ENCODE measurements around the gene PIWIL4. TPM values are rescaled to one million over a fixed set of nuclear protein-coding genes. Genes with fewer than 3 reads are reported as not detected.

Gene PIWIL4
- total and polyA plus RNA-seq, 9 of the 15 experiments (the other 6 are each of a cell fraction or from before 2014, with no cell fraction given), result 6.3 to 17.0 (median 10.8) TPM

DNA sequence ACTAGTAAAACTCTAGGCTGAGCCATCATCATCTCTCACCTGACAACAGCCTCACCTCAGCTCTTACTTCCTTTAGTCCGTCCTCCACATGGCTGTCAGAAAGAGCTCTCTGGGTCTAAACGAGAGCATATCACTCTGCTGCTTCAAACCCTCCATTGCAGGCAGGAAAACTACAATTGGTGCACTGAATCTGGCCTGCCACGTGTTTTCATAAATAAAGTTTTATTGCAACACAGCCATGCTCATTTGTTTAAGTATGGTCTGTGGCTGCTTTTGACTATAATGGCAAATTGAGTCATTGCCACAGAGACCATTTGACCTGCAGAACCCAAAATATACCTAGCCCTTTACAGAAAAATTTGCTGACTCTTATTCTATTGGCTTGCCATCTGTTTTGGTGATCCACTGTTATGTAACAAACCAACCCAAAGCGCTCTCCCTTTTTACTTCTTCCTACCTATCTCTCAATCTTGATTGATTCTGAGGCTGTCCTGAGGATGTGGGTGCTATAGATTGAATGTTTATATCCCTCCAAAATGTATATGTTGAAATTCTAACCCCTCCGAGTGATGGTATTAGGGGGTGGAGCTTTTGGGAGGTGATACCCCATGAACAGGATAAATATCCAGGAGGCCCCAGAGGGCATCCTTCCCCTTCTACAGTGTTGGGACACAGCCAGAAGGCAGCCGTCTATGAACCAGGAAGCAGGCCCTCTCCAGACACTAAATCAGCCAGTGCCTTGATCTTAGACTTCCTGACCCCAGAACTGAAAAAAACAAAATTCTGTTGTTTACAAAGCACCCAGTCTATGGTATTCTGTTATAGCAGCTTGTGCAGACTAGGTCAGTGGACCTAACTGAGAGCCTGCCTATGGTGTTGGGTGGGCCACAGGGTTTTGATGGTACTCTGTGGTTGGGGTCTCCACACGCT is 99.9 kb downstream of the PIWIL4 start:
- no peaks in the 10 kb centered on the region for H3K9me3 ChIP-seq (replicated peaks; ENCODE audit: control insufficient read depth, insufficient read depth, low read depth, low read length)
- CTCF ChIA-PET (ENCODE audit: low intra/inter-chr PET ratio), result no interaction called here
- no peak overlapping the region for H3K4me2 ChIP-seq (ENCODE audit: insufficient read depth, low read length)
- FAIRE-seq (no peak), DNase-seq (ENCODE audit: extremely low read depth in 1 of 4, low spot score in 3 of 4) (no peak), ATAC-seq (no peak)
- no peak overlapping the region for H3K4me3 ChIP-seq
- H2AFZ ChIP-seq (ENCODE audit: low read depth, low read length), result peak overlapping the region; percentile 26; the same call in 1 of the 2 replicates
- H3K36me3 ChIP-seq (ENCODE audit: control insufficient read depth, insufficient read depth, low read length), result no peaks in the 10 kb centered on the region
- H4K20me1 ChIP-seq (replicated peaks; ENCODE audit: control insufficient read depth, insufficient read depth, low read length), result no peaks in the 10 kb centered on the region
- no peaks in the 10 kb centered on the region for H3K79me2 ChIP-seq (ENCODE audit: control insufficient read depth, insufficient read depth, low read length)
- H3K27me3 ChIP-seq (ENCODE audit: control insufficient read depth in 2 of 2, insufficient read depth in 2 of 2, low read length in 2 of 2), result no peaks in the 10 kb centered on the region
- no peak overlapping the region for H3K27ac ChIP-seq (ENCODE audit: extremely low read depth, low read depth, low read length)
- in situ Hi-C loops (cut with MboI) (no loop called here), intact Hi-C loops (cut with micrococcal nuclease) (no loop called here)
- TF ChIP-seq DNMT1 (IDR thresholded peaks at IDR 0.05) (no peak), MAFG (tag; conservative IDR thresholded peaks at IDR 0.05) (0 out of 2 replicates have a peak, but pooled peaks have one; percentile 21), C11orf30 (IDR thresholded peaks at IDR 0.05; ENCODE audit: low read depth) (peak; percentile 37; the same call in 1 of the 2 replicates), CREBBP (IDR thresholded peaks at IDR 0.05; ENCODE audit: low read depth, low read length) (no peak), ZNF316 (IDR thresholded peaks at IDR 0.05) (peak; percentile 60; the same call in 1 of the 2 replicates), ZNF134 (CRISPR knock-in tag; conservative IDR thresholded peaks at IDR 0.05) (no peak), U2AF2 (optimal IDR thresholded peaks at IDR 0.05; ENCODE audit: low read depth, low read length) (no peak), TAL1 (IDR thresholded peaks at IDR 0.05) (no peak), TAF7 (tag; IDR thresholded peaks at IDR 0.05) (no peak), SMAD1 (IDR thresholded peaks at IDR 0.05; ENCODE audit: low read depth, low read length, partially characterized antibody) (no peak), CEBPG (CRISPR knock-in tag; IDR thresholded peaks at IDR 0.05) (no peak), CEBPG (tag; conservative IDR thresholded peaks at IDR 0.05 in 1 of 2, IDR thresholded peaks at IDR 0.05 in 1 of 2) (0 out of 4 replicates have a peak, but pooled peaks of 1 of the 2 experiments have one; percentile 11)
- TF ChIP-seq, protein P1, sequence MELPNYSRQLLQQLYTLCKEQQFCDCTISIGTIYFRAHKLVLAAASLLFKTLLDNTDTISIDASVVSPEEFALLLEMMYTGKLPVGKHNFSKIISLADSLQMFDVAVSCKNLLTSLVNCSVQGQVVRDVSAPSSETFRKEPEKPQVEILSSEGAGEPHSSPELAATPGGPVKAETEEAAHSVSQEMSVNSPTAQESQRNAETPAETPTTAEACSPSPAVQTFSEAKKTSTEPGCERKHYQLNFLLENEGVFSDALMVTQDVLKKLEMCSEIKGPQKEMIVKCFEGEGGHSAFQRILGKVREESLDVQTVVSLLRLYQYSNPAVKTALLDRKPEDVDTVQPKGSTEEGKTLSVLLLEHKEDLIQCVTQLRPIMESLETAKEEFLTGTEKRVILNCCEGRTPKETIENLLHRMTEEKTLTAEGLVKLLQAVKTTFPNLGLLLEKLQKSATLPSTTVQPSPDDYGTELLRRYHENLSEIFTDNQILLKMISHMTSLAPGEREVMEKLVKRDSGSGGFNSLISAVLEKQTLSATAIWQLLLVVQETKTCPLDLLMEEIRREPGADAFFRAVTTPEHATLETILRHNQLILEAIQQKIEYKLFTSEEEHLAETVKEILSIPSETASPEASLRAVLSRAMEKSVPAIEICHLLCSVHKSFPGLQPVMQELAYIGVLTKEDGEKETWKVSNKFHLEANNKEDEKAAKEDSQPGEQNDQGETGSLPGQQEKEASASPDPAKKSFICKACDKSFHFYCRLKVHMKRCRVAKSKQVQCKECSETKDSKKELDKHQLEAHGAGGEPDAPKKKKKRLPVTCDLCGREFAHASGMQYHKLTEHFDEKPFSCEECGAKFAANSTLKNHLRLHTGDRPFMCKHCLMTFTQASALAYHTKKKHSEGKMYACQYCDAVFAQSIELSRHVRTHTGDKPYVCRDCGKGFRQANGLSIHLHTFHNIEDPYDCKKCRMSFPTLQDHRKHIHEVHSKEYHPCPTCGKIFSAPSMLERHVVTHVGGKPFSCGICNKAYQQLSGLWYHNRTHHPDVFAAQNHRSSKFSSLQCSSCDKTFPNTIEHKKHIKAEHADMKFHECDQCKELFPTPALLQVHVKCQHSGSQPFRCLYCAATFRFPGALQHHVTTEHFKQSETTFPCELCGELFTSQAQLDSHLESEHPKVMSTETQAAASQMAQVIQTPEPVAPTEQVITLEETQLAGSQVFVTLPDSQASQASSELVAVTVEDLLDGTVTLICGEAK (IDR thresholded peaks at IDR 0.05), result peak; percentile 89
- TF ChIP-seq, protein P1 (CRISPR knock-in tag; IDR thresholded peaks at IDR 0.05), result peak; percentile 50; the same call in 1 of the 2 replicates
- WGBS (ENCODE audit: insufficient coverage, low coverage, missing lambda C conversion rate), result 21% methylated on average over 7 of the region's 7 CpGs
- no TSS peak for BruUV-seq (replicated peaks)
- POLR2A ChIA-PET, result interaction anchor here (0.7 to 0.9 kb wide), 2 partner anchors 10 to 71 kb away, joined by 3 read pairs; no protein-coding TSS in a partner anchor
- H3K4me1 ChIP-seq (replicated peaks in 1 of 2; ENCODE audit: control insufficient read depth in 2 of 2, insufficient read depth in 2 of 2, low read length in 2 of 2), result no peaks in the 10 kb centered on the region
- H3K9ac ChIP-seq (ENCODE audit: insufficient read depth in 1 of 2, low read depth in 2 of 2, low read length in 2 of 2), result no peak overlapping the region
- no peaks in the 10 kb centered on the region for H3K9me1 ChIP-seq (ENCODE audit: control insufficient read depth, insufficient read depth, low read length)
